ENCODE data around the gene DCTPP1. TPM values are rescaled to one million over a fixed set of nuclear protein-coding genes. Genes with fewer than 3 reads are reported as not detected.
A peak's percentile ranks its signal among the peaks of the same experiment; 100 is the strongest.

The DCTPP1 gene
- total and polyA plus RNA-seq, 9 of the 15 experiments (the other 6 are each of a cell fraction or from before 2014, with no cell fraction given): 45.0 to 132 (median 80.6) TPM

DNA sequence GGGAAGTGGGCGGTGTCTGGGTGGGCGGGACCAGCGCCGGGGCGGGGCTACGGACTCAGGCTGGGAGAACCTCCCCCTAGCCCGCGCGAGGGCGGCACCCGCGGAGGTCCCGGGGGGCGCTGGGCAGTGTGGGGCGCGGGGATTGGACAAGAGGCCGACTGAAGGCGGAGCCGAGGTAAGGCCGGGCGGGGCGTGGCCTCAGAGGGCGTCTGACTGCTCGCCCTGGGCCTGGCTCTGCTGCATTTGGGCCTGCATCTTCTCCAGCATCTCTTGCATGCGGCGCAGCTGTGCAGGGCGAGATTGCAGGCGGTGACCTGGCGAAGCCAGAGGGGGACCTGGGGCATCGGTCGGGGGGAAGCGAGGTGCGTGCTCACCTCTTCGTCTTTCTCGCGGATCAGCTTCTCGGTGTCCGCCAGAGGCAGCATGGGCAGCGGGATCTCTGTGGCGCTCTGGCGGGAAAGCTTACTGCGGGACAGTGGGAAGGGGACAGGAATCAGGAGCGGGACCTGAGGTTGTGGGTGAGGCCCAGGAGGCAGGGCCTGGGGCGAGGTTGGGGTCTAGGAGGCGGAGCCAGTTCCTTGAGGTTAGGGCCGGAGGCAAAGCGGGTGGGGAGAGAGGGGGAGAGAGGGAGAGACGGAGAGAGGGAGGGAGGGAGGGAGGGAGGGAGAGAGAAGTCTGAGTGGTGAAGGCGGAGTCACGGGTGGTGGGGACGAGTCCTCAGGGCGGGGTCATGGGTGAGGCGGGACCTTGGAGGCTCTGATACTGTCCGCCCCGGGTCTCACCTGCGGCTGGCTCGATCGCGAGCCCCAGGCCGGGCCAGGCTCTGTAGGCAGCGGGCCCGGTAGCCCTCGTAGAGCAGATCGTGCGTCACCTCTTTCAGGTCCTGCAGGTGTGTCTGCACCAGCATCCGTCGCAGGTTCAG, 51.3 kb downstream of the DCTPP1 start (continued):
- TF ChIP-seq, protein P1, sequence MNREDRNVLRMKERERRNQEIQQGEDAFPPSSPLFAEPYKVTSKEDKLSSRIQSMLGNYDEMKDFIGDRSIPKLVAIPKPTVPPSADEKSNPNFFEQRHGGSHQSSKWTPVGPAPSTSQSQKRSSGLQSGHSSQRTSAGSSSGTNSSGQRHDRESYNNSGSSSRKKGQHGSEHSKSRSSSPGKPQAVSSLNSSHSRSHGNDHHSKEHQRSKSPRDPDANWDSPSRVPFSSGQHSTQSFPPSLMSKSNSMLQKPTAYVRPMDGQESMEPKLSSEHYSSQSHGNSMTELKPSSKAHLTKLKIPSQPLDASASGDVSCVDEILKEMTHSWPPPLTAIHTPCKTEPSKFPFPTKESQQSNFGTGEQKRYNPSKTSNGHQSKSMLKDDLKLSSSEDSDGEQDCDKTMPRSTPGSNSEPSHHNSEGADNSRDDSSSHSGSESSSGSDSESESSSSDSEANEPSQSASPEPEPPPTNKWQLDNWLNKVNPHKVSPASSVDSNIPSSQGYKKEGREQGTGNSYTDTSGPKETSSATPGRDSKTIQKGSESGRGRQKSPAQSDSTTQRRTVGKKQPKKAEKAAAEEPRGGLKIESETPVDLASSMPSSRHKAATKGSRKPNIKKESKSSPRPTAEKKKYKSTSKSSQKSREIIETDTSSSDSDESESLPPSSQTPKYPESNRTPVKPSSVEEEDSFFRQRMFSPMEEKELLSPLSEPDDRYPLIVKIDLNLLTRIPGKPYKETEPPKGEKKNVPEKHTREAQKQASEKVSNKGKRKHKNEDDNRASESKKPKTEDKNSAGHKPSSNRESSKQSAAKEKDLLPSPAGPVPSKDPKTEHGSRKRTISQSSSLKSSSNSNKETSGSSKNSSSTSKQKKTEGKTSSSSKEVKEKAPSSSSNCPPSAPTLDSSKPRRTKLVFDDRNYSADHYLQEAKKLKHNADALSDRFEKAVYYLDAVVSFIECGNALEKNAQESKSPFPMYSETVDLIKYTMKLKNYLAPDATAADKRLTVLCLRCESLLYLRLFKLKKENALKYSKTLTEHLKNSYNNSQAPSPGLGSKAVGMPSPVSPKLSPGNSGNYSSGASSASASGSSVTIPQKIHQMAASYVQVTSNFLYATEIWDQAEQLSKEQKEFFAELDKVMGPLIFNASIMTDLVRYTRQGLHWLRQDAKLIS (CRISPR knock-in tag; IDR thresholded peaks at IDR 0.05): peak; percentile 37; the same call in 1 of the 2 replicates
- no peak for TF ChIP-seq SIRT6 (IDR thresholded peaks at IDR 0.05; ENCODE audit: low read depth, low read length)
- TF ChIP-seq ZNF696 (CRISPR knock-in tag; conservative IDR thresholded peaks at IDR 0.05): no peak
- TF ChIP-seq, protein P2, sequence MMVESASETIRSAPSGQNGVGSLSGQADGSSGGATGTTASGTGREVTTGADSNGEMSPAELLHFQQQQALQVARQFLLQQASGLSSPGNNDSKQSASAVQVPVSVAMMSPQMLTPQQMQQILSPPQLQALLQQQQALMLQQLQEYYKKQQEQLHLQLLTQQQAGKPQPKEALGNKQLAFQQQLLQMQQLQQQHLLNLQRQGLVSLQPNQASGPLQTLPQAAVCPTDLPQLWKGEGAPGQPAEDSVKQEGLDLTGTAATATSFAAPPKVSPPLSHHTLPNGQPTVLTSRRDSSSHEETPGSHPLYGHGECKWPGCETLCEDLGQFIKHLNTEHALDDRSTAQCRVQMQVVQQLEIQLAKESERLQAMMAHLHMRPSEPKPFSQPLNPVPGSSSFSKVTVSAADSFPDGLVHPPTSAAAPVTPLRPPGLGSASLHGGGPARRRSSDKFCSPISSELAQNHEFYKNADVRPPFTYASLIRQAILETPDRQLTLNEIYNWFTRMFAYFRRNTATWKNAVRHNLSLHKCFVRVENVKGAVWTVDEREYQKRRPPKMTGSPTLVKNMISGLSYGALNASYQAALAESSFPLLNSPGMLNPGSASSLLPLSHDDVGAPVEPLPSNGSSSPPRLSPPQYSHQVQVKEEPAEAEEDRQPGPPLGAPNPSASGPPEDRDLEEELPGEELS (CRISPR knock-in tag; IDR thresholded peaks at IDR 0.05; ENCODE audit: borderline replicate concordance): 0 out of 2 replicates have a peak, but pooled peaks have one; percentile 23

Measured in K562 (cell line).